Esophagus muscularis mucosa (tissue), 4 donors: ENCODE results near the gene FBXL7. TPM values are rescaled to one million over a fixed set of nuclear protein-coding genes. Genes with fewer than 3 reads are reported as not detected.

Source experiments
- DNase-seq: peaks from one replicate; pipeline ENCODE4 v3.0.0-alpha.2; 2017; ENCODE audit errors: extremely low spot score
- H3K27ac ChIP-seq, 4 donors: fragments of 200-600 bp; sonication (generic); replicated peaks in 1 of 4; 1 replicate in 3 of 4; 2 replicates in 1 of 4; pipeline ENCODE4 v1.5.1; 2016 to 2019; ENCODE audit warnings: mild to moderate bottlenecking in 1 of 4
- H3K27me3 ChIP-seq, 4 donors: fragments of 200-600 bp; sonication (generic); one replicate each; pipeline versions ENCODE4 v1.5.1 to v1.6.0; 2016 to 2019
- H3K36me3 ChIP-seq, 4 donors: fragments of 200-600 bp; sonication (generic); one replicate each; pipeline ENCODE4 v1.5.1; 2016 to 2019
- H3K4me1 ChIP-seq, 4 donors: fragments of 200-600 bp; sonication (generic); one replicate each; pipeline ENCODE4 v1.5.1; 2016 to 2019
- H3K4me3 ChIP-seq, 4 donors: fragments of 200-600 bp; sonication (generic); 1 replicate in 2 of 4; 2 replicates in 2 of 4; pipeline ENCODE4 v1.5.1; 2016 to 2019; ENCODE audit warnings: mild to moderate bottlenecking in 4 of 4, moderate library complexity in 1 of 4
- H3K9me3 ChIP-seq, 4 donors: fragments of 200-600 bp; sonication (generic); 1 replicate in 3 of 4; 2 replicates in 1 of 4; pipeline ENCODE4 v1.5.1; 2016 to 2019
- CTCF ChIP-seq, 3 experiments: fragments of 200-600 bp in 2 of 3; fragments of 450-650 bp in 1 of 3; sonication (generic) in 2 of 3; IDR thresholded peaks; one replicate each; pipeline ENCODE4 v1.5.1; 2017 to 2019; ENCODE audit warnings: antibody characterized with exemption in 3 of 3, mild to moderate bottlenecking in 2 of 3, moderate library complexity in 1 of 3
- EP300 ChIP-seq: sonication (generic); formaldehyde crosslinking; IDR thresholded peaks from one replicate; pipeline ENCODE4 v1.6.1; 2017; ENCODE audit warnings: antibody characterized with exemption
- POLR2A ChIP-seq: fragments of 450-650 bp; IDR thresholded peaks from one replicate; pipeline ENCODE4 v1.6.1; 2017; ENCODE audit warnings: antibody characterized with exemption, moderate library complexity, mild to moderate bottlenecking, low read depth
- POLR2AphosphoS5 ChIP-seq, 2 donors: sonication (generic); formaldehyde crosslinking; IDR thresholded peaks; one replicate each; pipeline ENCODE4 v1.6.1; 2017; ENCODE audit warnings: antibody characterized with exemption in 2 of 2
- WGBS: methylation state at CpG from one replicate; pipeline ENCODE4 v1.1.5; 2018; 5-methylcytosine and 5-hydroxymethylcytosine counted together
- intact Hi-C: fragments of 100-400 bp; cut with DNase I; formaldehyde crosslinking; loops from one replicate; pipeline ENCODE4 v1.15.1; 2023
- total RNA-seq, 4 donors: library from RNA; depleted of rRNA; stranded (reverse); fragments of >200 nt; gene quantifications; one replicate each; pipeline versions ENCODE4 v1.1.0 to v1.2.1, GENCODE V29; 2016

The FBXL7 gene
- total RNA-seq, 4 donors from 2014 or later = 25.7 to 37.7 (median 27.6) TPM

DNA sequence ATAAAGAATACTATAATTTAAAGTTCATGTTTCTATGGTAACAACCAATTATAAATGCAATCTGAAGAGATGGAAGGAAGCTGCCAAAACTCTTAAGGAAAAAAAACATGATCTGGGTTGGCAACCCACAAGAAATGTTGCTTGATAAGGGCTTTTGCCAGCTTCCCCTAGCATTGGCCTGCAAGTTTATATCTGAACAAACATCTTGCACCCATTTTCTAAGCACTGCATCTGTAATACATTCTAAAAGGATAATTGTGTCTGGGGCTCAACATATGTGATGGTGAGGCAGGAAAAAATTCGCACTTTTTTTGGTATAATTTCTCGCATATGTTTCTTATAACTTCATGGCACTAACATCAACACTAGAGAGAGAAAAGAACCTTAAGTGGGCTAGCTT is 276.4 kb downstream of the FBXL7 start:
- H3K4me1 ChIP-seq = no peaks in the 10 kb centered on the region
- no peak for DNase-seq
- TF ChIP-seq CTCF (IDR thresholded peaks at IDR 0.05) = no peak
- no peaks in the 10 kb centered on the region for H3K36me3 ChIP-seq
- H3K27ac ChIP-seq = no peak overlapping the region
- no peak overlapping the region for H3K4me3 ChIP-seq
- H3K9me3 ChIP-seq = no peaks in the 10 kb centered on the region
- no peaks in the 10 kb centered on the region for H3K27me3 ChIP-seq
- 87% methylated on average over 2 of the region's 2 CpGs for WGBS
- intact Hi-C loops = no loop called here

GRCh38 chr5:15783734-15784133 is 283.8 kb downstream of the FBXL7 start:
- H3K36me3 ChIP-seq = no peaks in the 10 kb centered on the region
- no peaks in the 10 kb centered on the region for H3K27me3 ChIP-seq
- peaks cover 0 to 22% (median 4%) of the 10 kb centered on the region in 4 donors for H3K4me1 ChIP-seq
- H3K27ac ChIP-seq = no peak overlapping the region
- intact Hi-C loops = no loop called here
- no peak for DNase-seq
- H3K4me3 ChIP-seq = no peak overlapping the region
- TF ChIP-seq CTCF (IDR thresholded peaks at IDR 0.05) = no peak
- no peaks in the 10 kb centered on the region for H3K9me3 ChIP-seq

DNA sequence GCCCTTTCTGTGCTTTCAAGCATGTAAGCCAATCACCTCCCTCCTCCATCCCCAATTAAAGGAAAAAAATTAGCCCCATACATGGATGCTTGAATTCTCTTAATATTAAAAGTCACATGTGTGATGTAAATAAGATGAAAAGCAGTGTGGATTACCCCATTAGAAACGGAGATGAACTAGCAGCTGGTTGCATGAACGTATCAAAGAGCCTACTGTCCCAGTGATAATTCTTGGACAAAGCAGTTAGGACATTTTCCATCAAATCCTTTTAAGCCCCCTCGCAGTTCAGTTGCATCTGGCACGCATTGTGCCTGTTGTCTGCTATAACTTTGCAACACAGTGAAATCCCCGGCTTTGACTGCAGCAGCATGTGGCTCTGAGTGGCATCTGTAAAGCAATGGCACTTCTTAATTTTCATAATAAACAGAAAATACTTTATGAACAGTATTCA is 285.6 kb downstream of the FBXL7 start:
- 85% methylated on average over 5 of the region's 5 CpGs for WGBS
- Histone ChIP-seq H3K27ac (no peak overlapping the region), H3K4me3 (no peak overlapping the region), H3K36me3 (no peaks in the 10 kb centered on the region), H3K9me3 (no peaks in the 10 kb centered on the region), H3K4me1 (peaks cover 3 to 31% (median 12%) of the 10 kb centered on the region in 4 donors), H3K27me3 (no peaks in the 10 kb centered on the region)
- TF ChIP-seq POLR2A (no peak), EP300 (no peak), POLR2AphosphoS5 (IDR thresholded peaks at IDR 0.05) (no peak), CTCF (IDR thresholded peaks at IDR 0.05) (no peak)
- peak; percentile 37 for DNase-seq
- intact Hi-C loops = no loop called here

- intact Hi-C loops = no loop called here
- no peak for DNase-seq
Measured at GRCh38 chr5:15786326-15786725, 286.3 kb downstream of the FBXL7 start.

More at GRCh38 chr5:15786326-15786725, 286.3 kb downstream of the FBXL7 start:
- H3K27ac ChIP-seq = no peak overlapping the region
- H3K27me3 ChIP-seq = no peaks in the 10 kb centered on the region
- H3K9me3 ChIP-seq = no peaks in the 10 kb centered on the region
- TF ChIP-seq POLR2AphosphoS5 (IDR thresholded peaks at IDR 0.05) (no peak), POLR2A (no peak), CTCF (IDR thresholded peaks at IDR 0.05) (no peak), EP300 (no peak)
- H3K36me3 ChIP-seq = no peaks in the 10 kb centered on the region
- no peak overlapping the region for H3K4me3 ChIP-seq
- H3K4me1 ChIP-seq = peaks cover 3 to 36% (median 19%) of the 10 kb centered on the region in 4 donors
